GM19193 (cell line): ENCODE data around the gene SLCO1B3.

Experiments
- POLR2A ChIP-seq: IDR thresholded peaks from 4 replicates; pipeline ENCODE4 v1.6.1; 2011; ENCODE audit not compliant: insufficient read depth, insufficient read length; ENCODE audit errors: extremely low read depth

The SLCO1B3 gene

DNA sequence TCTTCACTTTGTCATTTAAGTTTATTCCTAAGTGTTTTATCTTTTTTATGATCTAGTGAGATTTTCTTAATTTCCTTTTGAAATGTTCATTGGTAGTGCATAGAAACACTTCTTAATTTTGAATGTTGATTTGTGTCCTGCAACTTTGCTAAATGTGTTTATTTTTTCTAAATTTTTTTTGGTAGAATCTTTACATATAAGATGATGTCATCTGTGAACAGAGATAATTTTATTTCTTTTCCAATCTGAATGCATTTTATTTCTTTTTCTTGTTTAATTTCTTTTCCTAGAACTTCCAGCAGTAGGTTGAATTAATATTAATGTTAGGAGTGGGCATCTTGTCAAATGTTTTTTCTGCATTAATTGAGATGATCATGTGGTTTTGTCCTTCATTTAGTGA lies 42.1 kb downstream of the SLCO1B3 start:
- no peak for TF ChIP-seq POLR2A

- TF ChIP-seq POLR2A, result no peak
Observed at GRCh38 chr12:20863056-20863455, 52.6 kb downstream of the SLCO1B3 start.

- TF ChIP-seq POLR2A, result no peak
Observed at GRCh38 chr12:20865873-20866272, 55.4 kb downstream of the SLCO1B3 start.

- no peak for TF ChIP-seq POLR2A
Observed at GRCh38 chr12:20868277-20868676, 57.8 kb downstream of the SLCO1B3 start.

- no peak for TF ChIP-seq POLR2A
Observed at GRCh38 chr12:20883288-20883687, 72.8 kb downstream of the SLCO1B3 start.

DNA sequence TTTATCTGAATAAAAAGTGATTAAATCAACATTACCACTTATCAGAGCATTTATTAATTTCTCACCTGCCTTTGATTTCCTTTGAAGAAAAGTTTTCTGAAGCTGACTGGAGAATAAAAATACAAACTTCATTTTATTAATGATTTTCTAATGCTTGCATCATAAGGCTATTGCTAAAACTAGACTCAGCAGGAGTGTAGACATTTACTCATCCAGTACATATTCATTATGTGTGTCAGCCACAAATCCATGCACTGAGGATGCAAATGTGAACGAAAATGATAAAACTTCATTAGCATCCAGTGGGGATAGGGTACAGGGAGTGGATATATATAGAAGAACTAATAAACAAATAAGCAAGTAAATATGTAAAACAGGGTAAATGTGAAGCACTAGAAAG lies 74.6 kb downstream of the SLCO1B3 start:
- TF ChIP-seq POLR2A, result no peak

- TF ChIP-seq POLR2A, result no peak
Observed at GRCh38 chr12:20885552-20885951, 75.0 kb downstream of the SLCO1B3 start.

DNA sequence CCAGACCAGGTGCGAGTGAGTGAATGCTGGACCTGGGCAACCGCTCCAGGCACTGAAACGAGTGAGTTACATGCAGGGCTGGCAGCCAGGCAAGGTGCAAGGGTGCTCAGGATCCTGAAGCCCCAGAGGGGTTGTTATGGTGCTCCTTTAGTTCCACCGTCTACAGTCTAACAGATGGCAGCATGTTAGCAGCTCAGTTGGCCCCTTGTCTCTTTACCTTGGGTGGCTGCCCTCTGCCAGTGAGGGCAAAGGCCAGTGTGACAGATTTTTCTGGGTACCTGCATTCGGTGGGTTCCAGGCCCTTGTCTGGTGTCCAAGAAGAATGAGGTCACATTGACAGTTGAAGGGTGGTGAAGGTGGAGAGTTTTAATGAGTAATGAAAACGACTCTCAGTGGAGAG lies 106.8 kb downstream of the SLCO1B3 start:
- no peak for TF ChIP-seq POLR2A

DNA sequence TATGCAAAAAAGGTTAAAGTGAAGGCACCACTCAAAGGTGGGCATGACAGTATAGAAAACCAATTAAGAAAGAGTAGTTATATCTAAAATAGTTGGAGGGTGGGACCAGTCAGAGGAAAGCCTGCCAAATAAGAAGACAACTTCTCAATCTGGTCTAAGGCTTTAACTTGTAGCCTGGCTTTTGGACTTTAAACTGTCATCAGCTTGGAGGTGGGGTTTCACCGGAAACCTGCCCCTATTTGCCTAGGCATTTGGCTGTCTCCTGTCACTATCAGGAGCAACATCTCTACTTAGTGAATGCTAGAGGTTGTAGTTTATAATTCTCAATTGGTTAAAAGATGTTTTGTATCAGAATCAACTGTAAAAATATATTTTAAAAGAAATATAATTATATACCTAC lies 107.3 kb downstream of the SLCO1B3 start:
- TF ChIP-seq POLR2A, result no peak

GRCh38 chr12:20931894-20932293 lies 121.4 kb downstream of the SLCO1B3 start:
- TF ChIP-seq POLR2A, result no peak

- no peak for TF ChIP-seq POLR2A
Observed at GRCh38 chr12:20946732-20947131, 136.2 kb downstream of the SLCO1B3 start.

- no peak for TF ChIP-seq POLR2A
Observed at GRCh38 chr12:20950248-20950647, 139.7 kb downstream of the SLCO1B3 start.

GRCh38 chr12:20963303-20963702 lies 152.8 kb downstream of the SLCO1B3 start:
- TF ChIP-seq POLR2A, result no peak

DNA sequence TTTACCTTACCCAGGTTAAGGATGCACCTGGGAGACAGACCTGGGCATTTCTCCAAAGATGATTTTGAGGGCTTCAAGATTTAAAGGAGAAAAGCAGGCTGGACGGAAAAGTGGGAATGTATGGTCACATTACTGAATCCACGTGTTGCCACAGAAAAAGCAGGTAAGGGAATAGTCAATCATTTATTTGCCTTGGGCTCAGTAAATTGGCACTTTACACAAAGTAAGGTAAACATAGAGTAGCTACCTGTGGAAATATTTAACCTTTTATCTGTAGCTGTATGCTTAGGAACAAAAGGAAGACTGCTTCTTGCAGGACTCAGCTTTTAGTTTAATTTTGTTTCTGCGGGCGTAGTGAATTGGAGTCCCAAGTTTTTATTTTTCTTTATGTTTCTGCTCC lies 153.3 kb downstream of the SLCO1B3 start:
- no peak for TF ChIP-seq POLR2A
